GM13976 (cell line): ENCODE results near the gene TMEM200B.

Experiments
- DNase-seq: peaks from one replicate; pipeline ENCODE4 v3.0.0; 2012; ENCODE audit warnings: low spot score
- in situ Hi-C: fragments of 300-500 bp; cut with MboI; formaldehyde crosslinking; loops from one replicate; pipeline ENCODE4 v1.12.0; 2022; ENCODE audit warnings: low sequenced_read_pairs, mixed read lengths, inconsistent platforms; ENCODE audit not compliant: unreplicated experiment
- TF ChIP-seq, protein P1 (sequence below): IDR thresholded peaks from 2 replicates; pipeline ENCODE4 v1.5.1; 2012; ENCODE audit warnings: borderline replicate concordance, mild to moderate bottlenecking; ENCODE audit not compliant: insufficient read depth; ENCODE audit errors: extremely low read depth, missing control alignments, control extremely low read depth

The TMEM200B gene

DNA sequence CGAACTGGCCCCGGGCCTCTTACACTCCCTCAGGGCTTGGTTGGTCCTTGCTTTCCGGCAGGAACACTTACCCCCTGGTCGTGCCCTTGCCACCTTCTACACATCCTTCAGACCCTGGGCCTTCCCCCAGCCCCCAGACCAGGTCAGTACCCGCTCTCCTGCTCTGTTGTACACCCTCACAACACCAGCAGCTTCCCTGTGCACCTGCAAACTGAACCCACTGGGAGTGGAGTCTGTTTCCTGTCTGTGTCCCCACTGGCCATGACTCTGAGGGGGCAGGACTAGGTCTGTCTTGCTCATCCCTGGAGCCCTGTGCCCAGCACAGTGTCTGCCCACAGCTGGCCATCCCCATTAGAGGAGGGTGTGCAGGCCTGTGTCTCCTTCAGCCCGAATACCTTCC, 2.1 kb upstream of the TMEM200B start:
- TF ChIP-seq, protein P1, sequence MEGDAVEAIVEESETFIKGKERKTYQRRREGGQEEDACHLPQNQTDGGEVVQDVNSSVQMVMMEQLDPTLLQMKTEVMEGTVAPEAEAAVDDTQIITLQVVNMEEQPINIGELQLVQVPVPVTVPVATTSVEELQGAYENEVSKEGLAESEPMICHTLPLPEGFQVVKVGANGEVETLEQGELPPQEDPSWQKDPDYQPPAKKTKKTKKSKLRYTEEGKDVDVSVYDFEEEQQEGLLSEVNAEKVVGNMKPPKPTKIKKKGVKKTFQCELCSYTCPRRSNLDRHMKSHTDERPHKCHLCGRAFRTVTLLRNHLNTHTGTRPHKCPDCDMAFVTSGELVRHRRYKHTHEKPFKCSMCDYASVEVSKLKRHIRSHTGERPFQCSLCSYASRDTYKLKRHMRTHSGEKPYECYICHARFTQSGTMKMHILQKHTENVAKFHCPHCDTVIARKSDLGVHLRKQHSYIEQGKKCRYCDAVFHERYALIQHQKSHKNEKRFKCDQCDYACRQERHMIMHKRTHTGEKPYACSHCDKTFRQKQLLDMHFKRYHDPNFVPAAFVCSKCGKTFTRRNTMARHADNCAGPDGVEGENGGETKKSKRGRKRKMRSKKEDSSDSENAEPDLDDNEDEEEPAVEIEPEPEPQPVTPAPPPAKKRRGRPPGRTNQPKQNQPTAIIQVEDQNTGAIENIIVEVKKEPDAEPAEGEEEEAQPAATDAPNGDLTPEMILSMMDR = no peak
- in situ Hi-C loops = no loop called here
- no peak for DNase-seq

DNA sequence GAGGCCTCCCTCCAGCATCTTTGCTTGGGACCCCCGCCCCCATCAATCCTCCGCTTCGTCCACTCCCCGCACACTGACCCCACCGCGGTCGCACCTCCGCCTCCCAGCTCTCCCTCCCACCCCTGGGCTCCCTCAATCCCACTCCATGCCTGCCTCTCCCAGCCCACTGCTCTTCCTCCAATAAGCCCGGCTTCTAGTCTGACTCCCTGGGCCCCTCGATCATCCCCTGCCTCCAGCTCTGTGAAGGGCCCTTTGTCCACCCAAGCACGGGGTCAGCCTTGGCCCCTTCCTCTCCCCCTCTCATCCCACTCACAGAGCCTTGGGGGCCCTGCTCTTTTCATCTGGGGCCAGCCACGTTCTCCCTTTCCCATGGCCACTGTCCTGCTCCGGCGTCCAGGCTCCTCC, 1.5 kb upstream of the TMEM200B start:
- in situ Hi-C loops = no loop called here
- TF ChIP-seq, protein P1 = no peak
- no peak for DNase-seq

DNA sequence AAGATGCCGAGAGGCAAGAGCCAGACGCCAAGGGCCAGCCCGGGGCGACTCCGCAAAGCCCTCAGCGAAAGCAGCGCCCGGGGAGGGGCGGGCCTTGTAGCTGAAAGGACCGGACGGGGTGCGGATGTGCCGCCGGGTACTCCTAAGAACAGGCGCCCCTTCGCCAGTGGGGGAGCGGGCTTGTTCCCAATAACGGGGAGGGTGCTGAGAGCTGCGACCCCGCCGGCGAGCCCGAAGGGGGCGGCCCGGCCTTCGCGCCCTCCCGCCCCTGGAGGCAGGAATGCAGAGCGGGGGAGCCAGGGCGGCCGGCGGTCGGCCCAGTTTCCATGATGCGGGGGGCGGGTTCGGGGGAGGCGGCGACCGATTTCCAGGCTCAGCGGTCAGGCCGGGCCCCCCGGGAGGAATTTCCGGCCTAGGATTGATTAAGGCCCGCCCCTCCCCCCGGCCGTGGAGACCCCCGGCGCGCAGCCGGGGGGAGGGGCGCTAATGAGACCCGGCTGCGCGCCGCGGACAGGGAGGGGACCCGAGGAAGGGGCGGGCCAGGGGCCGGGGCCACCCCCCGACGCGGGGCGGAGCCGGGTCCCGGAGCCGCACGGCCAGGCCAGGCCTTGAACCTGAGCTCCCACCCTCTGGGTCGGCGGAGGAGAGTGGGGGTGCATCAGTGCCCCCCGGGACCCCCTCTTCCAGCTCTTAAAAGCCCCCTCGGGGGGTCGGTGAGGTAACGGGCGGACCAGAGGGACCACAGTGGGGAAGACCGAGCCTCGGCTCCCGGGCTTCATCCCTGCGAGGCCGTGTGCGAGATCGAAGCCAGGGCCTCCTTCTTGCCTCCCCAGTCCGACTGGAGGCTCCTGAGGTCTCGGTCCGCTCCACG, 898 bp upstream of the TMEM200B start:
- TF ChIP-seq, protein P1 = no peak
- DNase-seq = peak; percentile 87

DNA sequence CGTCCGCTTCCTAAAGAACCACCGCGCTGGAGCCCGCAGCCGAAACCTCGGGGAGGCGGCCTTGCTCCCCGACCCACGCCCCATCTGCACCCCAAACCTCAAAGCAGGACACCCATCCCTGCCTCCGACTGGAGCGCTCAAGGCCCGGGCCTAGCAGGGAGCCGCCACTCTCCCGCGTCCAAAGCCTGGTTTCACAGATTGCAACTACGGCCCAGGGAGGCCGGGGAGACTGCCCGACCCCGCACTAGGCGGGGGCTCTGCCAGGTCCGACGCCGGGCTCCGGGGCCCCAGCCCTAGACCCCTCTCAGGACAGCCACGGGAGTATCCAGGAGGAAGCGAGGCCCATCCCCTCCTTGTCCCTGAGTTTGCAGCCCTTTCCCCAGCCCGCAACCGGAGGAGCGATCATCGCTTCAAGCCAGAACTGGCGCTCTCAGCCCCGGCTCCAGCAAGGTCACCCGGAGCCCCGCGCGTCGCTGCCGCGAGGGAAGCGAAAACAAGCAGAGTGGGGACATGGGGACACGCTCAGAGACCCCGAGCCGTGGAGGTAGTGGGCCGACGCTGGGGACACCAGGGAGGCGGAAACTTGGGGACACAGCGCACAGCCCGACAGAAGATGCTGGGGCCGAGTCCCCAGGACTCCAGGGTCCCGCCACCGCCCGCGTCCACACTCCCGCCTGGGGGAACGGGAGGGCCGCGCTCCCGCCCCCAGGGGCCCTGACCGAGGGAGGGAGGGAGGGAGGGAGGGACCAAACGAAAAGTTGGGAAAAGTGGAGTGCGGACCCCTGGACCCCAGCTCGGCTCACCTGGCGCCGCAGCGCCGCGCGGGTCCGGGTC, 433 bp downstream of the TMEM200B start:
- TF ChIP-seq, protein P1 = no peak
- peak; percentile 57 for DNase-seq
- in situ Hi-C loops = no loop called here

More for the DNA sequence above, 898 bp upstream of the TMEM200B start:
- in situ Hi-C loops = no loop called here

DNA sequence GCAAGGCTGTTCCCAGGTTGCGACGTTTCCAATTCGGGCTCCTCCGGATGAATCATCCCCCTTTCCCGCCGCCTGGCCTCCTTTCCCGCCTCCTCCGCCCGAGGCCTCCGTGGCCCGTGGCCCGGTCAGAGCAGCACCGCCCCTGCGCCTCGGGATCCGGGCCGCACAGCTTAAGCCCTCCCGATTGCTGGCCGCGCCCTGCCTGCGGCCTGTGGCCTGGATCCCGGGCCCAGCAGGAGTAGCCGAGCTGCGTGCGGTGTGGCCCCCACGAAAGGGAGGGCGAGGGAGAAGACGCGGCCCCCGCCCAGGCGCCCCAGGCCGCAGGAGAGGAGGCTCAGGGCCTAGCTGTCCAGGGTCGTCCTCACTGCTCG, 1.0 kb downstream of the TMEM200B start:
- TF ChIP-seq, protein P1 = no peak
- in situ Hi-C loops = no loop called here
- peak; percentile 41 for DNase-seq

DNA sequence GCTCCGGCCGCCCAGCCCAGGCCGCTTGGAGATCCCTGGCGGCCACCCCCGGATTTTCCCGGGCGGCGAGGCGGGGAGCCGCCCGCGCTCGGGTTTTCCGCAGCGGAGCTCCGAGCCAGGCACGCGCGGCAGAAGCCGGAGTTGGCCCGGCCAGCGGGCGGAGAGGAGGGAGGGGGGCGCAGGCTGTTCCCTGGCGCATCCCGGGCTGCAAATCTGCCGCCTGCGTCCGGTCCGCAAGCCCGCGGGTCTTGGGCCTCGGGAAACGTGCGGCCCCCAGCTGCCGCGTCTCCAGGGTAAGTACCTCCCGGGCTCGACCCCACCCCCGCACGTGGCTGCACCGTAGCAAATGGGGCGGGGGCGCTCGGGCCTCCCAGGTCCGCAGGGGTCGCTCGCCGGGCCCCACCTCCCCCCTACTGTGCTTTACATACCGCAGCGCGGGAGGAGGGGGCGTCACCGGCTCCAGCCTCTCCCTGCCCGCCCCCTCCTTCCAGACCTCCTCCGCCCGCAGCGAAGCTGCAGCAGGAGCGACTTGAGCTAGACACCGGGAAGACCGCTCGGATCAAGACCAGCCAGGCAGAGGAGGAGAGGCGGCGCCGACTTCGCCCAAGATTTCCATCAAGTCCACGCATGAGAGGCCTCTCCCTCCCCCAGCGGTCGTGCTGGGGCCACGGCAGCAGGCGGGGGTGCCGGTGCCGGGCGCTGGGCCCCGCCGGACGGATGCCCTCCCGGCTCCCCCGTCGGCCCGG, 1.6 kb downstream of the TMEM200B start:
- TF ChIP-seq, protein P1 = no peak
- in situ Hi-C loops = no loop called here
- peak; percentile 48 for DNase-seq
